Ecto neural progenitor cell (in vitro differentiated cells): ENCODE results near the gene PCK2.

Experiments
- DNase-seq: peaks from one replicate; pipeline ENCODE4 v3.0.0-alpha.2; 2018; ENCODE audit warnings: low spot score

Gene PCK2

GRCh38 chr14:24137529-24138395, 43.7 kb downstream of the PCK2 start:
- DNase-seq = no peak

- DNase-seq = no peak
These were observed 44.5 kb downstream of the PCK2 start for GRCh38 chr14:24138396-24139271.

GRCh38 chr14:24139272-24139934, 45.3 kb downstream of the PCK2 start:
- DNase-seq = no peak

- peak; percentile 100 for DNase-seq
These were observed 47.2 kb downstream of the PCK2 start, which contains the start of gene EMC9 for GRCh38 chr14:24141097-24141880. Gene EMC9, minus strand, starts transcription at chr14:24141591. Its CDS starts 287 bp downstream, at chr14:24141304.

- DNase-seq = no peak
These were observed 49.4 kb downstream of the PCK2 start for GRCh38 chr14:24143511-24143910.

- no peak for DNase-seq
These were observed 50.3 kb downstream of the PCK2 start for GRCh38 chr14:24144451-24144850.

GRCh38 chr14:24145219-24145618, 51.1 kb downstream of the PCK2 start:
- DNase-seq = no peak

GRCh38 chr14:24145690-24146452, 51.8 kb downstream of the PCK2 start:
- no peak for DNase-seq

- DNase-seq = peak; percentile 98
These were observed 52.4 kb downstream of the PCK2 start, which contains the start of gene PSME2 for GRCh38 chr14:24146453-24146977. Gene PSME2, minus strand, starts transcription at chr14:24146610. Its CDS starts 29 bp downstream, at chr14:24146581.

- peak; percentile 96 for DNase-seq
These were observed 53.1 kb downstream of the PCK2 start, which contains the start of gene RNF31 for GRCh38 chr14:24146978-24147760. Gene RNF31, plus strand, starts transcription at chr14:24147498. Its CDS starts 201 bp downstream, at chr14:24147699.

GRCh38 chr14:24147761-24148428, 53.8 kb downstream of the PCK2 start:
- no peak for DNase-seq

- no peak for DNase-seq
These were observed 55.3 kb downstream of the PCK2 start for GRCh38 chr14:24149302-24149969.

- DNase-seq = no peak
These were observed 56.0 kb downstream of the PCK2 start for GRCh38 chr14:24150061-24150460.

- DNase-seq = no peak
These were observed 56.5 kb downstream of the PCK2 start for GRCh38 chr14:24150567-24150966.

GRCh38 chr14:24150993-24151392, 56.9 kb downstream of the PCK2 start:
- no peak for DNase-seq

- DNase-seq = no peak
These were observed 57.4 kb downstream of the PCK2 start for GRCh38 chr14:24151404-24152080.
